Stimulated activated CD4-positive, alpha-beta T cell treated with anti-CD3 and anti-CD28 coated beads, Interleukin-4, amount 100 ng/mL, for 24 hours (primary cell): ENCODE data around the gene KLF16.
A peak's percentile ranks its signal among the peaks of the same experiment; 100 is the strongest.

Experiments
- DNase-seq: peaks from one replicate; pipeline ENCODE4 v3.0.0-alpha.2; 2020

KLF16 gene

DNA sequence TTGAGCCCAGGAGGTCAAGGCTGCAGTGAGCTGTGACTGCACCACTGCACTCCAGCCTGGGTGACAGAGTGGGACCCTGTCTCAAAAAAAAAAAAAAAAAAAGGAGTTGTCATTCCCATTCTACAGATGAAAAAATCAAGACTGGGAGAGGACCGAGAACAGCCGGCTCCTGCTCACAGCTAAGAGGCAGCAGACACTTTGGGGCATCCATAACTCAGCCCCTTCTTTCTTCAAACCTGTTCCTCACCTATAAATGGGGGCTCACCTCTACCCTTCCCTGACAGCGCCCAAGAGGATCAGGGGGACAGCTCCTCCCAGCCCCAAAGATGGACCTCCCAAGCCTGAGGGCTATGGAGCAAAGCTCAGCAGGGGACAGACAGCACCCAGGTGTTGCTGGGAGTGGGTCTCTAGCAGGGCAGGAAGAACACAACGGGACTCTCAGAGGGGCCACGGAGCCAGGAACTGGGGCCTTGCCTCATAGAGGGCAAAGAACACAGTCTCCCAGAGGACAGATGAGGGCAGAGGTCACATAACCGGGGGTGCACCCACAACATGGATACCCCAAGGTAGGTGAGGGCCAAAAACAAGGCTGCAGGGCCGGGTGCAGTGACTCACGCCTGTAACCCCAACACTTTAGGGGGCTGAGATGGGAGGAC is 3.4 kb upstream of the KLF16 start:
- DNase-seq: no peak

DNA sequence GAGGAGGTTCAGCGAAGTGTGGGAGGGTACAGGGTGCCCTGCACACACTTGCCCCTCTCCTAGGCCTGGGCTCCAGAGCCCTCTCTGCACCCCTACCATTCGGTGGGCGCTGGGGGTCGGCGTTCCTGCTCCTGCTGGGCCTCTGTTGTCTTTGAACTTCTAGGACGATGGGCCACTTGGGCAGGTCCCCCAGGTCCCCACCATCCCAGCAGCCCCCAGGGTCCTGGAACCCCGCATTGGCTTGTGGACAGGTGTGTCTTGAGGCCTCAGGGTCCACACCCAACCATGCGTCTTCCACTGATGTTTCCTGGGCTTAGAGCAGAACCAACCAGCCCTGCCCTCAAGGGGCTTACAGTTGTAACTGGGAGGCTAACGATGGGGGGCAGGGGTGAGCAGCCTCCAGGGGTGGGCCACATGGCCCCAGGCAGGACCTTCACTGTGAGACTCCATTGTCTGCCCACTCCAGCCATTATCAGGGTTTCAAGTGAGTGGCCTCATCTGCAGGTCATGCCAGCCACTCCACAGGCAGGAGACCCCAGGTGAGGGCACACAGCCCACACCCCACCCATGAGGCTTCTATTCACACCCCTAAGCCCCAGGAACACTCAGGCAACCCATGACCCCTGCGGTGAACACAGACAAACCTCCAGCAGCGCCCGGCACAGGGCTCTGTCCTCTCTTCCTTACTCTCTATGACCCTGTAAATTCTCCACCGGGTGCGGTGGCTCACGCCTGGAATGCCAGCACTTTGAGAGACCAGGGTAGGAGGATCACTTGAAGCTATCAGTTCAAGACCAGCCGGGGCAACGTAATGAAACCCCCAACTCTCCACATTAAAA is 2.0 kb upstream of the KLF16 start:
- no peak for DNase-seq

DNA sequence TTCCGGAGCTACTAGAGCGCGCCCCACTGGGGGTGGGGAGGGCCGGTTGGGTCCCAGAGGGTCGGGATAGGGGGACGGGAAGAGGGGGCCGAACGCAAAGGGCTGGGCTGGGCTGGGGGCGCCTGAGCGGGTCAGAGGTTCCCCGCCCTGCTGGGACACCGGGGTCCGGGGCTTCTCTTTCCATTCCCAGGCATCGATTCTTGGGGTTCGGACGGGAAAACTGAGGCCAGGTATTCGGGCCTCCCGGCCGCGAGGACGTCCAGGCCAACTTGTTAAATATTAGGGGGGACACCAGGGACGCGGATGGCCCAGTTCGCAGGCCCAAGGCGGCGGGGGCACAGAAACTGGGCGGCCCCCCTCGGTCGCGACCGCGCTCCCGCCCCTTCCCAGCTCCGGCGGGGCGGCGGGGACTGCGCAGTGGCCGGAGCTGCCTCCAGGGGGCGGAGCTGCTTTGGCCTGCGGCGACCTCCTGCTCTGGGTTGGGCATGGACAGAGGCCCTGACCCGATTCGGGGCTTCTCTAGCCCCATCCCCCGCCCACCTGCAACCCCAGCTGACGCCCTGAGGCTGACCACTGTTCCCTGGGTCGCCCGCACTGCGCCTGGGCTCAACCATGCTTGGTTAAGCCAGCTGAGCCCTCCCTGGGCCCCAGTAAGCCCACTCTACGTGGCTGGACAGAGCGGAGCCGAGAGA is 1.2 kb upstream of the KLF16 start:
- DNase-seq: peak; percentile 68

DNA sequence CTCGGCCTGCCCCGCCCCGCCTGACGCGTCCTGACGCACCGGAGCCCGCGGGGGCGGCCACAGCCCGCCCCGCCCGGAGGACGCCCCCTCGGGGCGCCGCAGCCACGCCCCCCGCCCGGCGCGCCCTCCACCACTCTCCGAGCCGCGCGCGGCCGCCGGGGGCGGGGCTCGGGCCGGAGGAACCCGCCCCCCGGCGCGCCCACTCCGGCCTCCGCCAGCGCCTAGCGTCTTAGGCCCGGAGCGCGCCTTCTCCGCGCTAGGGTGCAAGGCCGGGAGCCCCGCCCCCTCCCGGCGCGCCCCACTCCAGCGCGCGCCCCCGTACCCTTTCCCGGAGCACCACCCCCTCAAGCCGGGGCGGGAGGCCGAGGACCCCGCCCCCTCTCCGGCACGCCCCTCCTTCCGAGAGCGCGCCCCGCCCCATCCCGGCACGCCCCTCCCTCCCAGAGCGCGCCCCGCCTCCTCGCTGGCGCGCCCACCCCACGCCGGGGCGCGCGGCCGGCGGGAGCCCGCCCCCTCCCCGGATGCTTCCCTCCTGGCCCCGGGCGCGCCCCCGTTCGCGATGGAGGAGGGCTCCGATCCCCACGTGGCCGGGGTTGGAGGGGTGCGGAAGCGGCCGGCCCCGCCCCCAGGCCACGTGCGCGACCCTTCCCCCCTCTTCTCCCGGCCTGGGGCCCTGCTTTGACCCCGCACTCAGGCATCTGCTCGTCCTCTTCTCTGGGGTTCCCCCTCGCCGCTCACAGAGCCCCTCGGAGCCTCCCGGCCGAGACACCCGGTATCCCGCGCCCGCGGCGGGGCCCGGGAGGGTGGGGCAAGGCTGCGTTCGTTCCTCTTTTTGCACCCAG is 480 bp upstream of the KLF16 start:
- peak; percentile 92 for DNase-seq

DNA sequence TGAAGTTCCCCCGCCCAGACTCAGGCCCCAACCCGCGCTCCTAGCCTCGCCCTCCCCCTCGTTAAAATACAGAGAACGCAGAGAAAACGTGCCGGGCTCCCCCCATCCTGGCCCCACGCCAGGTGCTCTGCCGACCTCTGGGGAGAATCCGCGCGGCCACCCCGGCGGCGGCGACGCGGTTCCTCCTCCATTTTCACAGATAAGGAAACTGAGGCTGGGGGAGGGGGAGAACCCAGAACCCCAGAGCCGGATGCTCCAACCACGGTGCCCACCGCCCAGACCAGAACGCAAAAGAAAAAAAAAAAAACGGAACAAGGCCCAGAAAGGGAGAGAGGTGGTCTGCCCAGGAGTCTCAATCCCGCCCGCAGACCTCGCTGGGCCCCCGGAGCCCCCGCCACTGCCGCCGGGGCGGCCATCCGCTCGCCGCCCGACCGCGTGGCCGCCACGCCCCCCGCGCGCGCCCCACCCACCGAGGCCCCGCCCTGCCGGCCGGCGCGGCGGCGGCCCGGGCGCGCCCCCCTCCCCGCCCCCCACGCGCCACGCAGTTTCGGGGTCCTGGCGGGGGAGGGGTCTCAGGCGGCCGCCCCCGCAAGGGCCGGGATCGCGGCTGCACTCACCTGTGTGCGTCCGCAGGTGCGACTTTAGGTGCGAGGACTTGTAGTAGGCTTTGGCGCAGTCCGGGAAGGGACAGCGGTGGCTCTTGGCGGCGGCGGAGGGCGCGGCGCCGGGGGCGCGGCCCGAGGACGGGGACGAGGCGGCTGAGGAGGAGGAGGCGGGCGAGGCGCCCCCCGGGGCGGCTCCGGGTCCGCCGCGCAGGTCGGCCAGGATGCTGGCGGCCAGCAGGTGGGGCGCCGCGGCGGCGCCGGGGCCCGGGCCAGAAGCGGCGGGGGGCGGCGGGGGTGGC is 703 bp downstream of the KLF16 start:
- peak; percentile 53 for DNase-seq

DNA sequence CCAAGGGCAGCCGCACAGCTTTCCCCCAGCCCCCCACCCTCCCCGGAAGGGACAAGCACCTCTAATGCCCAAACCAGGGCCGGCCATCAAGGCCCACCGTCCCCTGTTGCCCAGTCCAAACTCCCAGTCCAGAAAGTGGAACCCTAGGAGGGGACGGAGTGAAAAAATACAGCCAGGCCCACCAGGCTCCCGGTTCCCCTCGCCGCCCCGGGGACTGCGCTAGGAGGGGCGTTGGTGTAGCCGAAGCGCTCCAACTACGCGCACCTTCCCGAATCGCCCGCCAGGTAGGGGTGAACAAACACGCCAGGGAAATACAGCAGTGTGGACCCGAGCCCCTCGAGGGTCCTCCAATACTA is 1.3 kb downstream of the KLF16 start:
- no peak for DNase-seq

DNA sequence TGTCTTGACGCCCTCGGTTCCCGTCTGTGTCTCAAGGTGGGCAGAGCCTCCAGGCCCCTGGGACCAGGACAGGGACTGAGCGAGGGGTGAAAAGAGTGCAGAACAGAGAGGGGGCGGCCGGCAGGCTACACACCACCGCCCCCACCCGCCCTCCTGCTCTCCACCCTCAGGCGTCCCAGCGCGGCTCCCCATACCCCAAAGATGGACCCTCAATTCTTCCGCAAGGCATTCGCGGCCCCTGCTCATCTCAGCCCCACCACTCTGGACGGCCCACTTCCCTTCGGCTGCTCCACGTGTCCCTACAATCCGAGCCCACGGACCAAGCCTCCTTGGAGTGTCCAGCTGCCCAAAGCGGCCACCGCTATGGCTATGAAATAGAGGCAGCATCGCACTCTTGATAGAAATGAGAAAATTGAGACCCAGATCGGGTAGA is 1.8 kb downstream of the KLF16 start:
- DNase-seq: no peak

DNA sequence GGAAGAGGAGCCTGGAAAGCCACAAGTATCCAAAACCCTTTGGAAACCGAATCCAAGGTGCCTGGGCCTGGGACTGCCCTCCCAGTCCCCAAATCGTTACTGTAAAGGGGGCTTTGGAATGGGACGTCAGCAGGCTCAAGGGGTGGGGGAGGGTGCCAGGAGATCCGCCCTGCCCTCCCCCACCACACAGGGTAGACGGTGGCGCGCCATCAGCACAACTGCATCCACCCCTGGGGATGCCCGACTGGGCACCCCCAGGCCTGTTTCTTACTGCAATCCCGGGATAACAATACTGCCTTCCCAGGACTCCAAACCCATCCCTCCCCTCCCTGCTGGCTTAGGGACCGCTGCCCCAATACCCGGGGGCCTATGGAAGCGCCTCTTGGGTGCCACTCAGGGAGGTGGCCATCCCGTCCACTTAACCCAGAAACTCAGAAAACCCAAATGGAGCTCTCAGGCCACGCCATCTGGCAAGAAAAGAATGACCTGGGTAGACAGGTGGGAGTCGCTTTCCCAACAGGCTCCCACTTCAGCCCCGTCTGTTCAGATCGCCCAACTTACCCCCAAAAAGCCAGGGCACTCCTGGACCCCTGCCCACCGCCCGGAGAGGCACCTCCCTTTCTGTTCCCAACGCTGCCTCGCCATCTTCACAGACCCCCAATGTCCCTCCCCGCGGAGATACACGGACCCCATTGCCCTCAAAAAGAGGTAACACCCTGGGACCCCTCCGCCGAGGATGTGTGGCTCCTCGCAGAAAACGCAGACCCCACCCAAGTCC is 2.4 kb downstream of the KLF16 start:
- no peak for DNase-seq

DNA sequence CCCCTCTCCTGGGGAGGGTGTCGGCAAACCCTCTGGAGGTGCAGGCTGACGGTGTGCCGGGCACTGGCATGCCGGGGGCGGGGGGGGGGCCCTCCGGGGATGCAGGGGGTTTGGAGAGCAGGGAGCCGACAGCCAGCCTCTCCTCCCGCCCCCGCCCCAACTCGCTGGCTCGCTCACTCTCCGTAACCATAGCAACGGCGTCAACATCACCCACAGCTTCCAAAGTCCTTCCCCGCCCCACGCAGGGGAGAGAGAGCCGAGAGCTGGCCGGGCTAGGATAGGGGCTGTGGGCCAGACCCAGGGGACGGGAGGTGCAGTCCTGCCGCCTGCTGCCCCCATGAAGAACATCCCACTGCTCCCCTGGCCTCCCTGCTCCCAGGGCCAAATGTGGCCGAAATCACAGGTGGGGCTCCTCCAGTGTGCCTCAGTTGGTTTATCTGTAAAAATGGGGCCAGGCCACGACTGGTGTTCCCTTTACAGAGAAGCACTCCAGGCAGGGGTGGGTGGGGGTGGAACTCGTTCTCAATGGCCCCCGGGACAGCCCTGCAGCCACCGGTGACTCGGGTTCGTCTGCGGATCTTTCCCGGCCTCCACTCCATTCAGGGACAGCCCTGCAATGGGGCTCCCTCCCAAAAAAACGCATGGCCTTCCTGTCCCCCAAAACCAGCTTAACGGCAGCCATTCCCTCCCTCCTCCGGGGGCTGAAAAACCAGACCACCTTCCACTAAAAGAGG is 3.2 kb downstream of the KLF16 start:
- DNase-seq: peak; percentile 63

DNA sequence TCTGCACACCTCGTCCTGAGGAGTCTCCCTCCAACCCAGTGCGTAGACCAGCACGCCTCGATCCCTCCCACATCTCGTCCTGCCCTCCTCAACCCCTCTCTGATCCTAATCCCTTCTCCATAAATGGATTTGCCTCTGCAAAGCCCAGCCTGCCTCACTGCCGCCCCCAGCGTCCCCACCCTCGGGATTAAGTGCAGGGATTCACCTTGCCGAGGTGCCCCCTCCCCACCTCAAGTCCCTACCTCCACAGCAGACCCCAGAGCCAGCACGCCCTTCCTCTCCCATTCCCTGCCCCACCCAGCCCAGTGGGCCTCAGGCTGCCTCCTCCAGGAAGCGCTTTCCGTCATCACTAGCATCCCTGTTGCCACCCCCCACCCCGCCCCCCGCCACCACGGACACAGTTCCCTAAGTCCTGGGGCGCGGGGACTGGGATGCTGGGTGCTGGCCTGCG is 4.0 kb downstream of the KLF16 start:
- no peak for DNase-seq

DNA sequence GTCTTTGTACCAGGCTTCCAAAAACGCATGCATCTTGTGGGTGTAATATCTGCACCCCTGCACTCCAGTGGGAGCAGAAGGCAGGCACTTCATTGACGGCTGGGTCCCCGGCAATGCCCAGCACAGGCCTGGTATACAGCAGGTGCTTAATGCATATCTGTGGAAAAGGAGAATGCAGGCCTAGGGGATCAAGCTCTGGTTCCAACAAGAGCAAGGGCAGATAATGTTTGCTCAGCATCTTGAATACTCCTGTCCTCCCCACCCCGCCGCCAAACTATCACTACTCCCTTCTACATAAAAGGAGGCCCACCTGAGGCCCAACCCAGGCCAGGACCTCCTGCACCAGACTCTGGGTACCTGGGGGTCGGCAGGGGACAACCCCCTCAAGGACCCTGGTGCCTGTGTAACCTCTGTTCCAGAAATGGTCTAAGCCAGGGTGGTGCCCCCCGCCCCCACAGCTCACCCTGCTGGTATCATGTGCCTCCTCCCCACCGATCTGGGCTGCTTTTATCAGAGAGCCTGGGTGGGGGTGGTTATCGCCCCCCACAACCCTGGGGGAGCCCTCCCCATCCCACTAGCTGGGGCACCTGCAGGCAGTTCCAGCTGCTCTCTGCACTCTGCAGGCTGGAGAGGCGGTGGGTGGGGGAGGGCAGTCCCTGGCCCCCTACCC is 4.8 kb downstream of the KLF16 start:
- DNase-seq: no peak

DNA sequence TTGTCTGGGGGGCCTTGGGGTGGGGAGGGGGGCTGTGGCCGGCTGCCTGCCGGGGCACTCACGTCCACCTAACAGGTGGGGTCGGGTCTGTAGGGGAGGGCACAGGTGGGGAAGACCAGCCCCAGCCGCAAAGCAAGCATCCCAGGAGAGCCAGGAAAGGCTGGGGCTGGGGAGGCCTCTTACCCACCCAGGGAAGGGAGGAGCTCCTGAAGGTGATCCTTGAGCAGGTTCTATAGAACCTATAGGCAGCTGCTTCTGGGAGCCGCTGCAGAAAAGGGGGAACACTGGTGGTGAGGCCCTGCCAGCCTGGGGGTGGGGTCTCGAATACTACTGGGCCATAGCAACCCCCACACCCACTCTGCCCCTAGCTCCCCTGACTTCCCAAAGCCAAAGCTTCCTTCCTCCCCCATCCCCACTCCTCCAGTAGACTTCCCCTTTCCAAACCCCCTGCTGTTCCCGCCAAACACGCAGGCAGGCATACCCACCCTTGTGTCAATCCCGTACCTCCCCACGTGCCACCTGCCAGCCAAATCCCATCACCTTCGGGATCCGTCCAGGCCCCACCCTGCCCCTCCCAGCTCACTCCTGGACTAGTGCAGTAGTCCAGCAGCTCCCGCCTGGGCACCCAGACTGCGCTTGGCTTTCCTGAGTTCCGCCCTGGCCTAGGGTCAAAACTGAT is 5.6 kb downstream of the KLF16 start:
- DNase-seq: no peak

DNA sequence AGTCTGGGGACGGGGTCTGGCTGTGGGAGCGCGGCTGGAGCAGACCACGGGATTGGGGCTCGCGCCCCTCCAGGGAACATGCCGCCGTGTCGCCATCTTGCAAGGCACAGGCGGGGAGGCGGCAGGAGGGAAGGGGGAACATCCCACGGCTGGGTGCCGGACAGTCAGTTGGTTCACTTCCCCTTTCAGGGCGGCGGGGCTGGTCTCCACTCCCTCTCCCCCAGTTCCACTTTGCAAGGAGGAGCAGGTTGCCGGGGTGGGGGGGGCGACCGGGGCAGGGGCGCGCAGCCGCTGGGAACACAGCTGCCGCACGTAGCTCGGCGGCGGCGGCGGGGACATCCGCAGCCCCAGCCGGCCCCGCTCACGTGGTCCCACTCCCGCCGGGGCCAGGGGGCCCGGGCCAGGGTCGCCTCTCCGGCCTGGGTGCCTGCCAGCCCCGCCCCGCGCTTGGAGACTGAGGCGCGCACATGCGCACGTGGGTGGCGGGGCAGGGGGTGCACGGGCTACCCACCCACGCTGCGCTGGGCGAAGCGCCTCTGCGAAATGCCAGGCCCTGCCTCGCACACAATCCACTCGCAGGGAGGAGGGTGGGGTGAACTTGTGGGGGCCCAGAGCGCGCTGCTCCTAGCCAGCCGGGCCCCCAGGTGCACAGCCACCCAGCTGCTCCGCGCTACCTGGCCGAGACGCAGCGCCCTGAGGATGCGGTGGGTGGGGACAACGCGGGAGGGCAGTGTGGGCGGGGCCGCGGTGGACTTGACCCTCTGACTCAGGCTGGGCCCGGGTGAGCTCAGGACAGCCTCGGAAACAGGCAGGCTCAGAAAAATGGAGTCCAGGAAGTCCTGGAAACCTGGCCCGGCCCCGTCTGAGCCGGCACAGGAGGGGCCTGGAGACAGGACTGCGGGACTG is 6.4 kb downstream of the KLF16 start:
- DNase-seq: peak; percentile 41

DNA sequence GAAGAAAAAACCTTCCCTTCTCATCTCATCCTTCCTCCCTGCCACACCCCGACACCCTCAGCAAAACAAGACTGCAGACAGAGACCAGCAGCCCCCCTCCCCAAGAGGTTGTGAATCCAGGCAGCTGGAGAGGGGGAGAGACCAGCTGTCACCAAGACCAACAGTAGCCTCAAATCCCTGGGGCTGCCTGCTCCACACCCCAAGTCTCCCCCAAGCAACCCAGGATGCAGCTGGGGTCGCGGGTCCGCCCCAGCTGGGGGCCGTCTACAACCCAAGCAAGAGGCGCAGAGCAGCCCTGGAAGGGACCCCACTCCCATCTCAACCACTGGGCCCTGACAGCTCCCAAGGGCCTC is 7.1 kb downstream of the KLF16 start:
- DNase-seq: no peak

DNA sequence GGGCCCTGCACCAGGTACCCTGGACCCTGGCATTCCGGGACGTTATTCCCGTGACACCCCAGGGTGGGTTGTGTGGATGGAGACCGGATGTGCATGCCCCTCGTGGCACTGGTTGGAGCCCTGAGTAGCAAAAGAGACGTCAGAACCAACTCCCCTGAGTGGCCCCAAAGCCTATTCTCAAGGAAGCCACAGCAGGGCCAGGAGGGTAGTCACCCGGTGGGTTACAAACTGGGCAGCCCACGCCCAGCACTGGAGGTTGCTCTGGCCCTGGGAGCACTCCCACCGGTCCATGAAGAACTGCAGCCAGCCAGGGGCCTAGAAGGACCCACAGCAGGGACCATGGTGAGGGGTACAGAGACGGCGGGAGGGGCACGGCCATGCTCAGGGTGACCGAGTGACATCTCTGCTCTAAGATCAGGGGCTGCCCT is 7.5 kb downstream of the KLF16 start:
- DNase-seq: peak; percentile 33

DNA sequence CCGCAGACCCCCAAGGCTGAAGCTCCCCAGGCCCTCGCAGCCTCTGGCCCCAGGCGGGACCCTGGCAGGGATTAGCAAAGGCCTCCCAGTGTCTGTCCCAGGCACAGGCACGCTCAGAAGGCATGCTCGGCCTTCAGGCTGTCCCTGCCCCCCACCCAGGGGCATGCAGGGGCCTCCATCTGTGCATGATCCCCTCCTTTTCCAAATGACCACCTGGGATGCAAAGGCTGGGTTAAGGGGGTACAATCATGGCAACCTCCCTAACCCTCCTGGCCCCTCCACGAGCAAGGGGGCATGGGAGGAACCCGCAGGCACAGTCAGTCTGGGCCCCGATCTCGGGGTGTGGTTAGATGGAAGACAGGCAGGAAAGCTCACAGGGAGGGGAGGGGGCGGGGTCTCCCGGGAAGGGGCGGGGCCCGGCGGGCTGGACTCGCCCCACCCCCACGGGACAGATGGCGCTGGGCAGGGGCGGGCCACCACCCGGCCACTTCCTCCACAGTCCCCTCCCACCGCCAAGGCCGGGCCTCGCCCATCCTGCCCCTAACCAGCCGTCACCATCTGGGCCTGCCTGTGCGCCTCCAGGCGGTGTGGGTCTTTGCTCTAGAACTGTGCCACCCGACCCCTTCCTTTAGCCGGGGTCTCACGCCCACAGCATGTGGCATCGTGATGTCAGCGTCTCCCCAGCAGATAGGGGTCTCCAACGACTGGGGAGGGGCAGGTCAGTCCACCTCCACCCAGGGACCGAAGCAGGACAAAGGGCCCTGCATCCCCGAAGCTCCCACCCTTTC is 8.1 kb downstream of the KLF16 start:
- peak; percentile 75 for DNase-seq

DNA sequence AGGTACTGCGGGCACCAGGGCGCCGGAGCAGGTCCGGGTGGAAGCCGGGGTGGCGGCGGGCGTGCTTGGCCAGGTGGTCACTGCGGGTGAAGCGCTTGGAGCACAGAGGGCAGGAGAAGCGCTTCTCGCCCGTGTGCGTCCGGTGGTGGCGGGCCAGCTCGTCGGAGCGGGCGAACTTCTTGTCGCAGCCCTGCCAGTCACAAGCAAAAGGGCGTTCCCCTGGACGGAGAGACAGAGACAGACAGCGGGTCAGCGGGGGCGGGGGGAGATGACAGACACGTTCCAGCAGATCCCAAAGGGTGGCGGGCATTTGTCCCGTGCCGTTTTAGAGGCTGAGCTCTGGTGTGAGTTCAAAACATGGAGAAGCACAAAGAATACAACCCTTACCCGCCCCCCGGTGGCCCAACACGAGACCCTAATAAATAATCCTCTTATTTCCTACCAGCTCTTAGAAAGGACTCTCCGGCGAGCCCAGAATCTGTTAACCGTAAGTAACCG is 8.8 kb downstream of the KLF16 start:
- no peak for DNase-seq
